OCI-LY7 (cell line): ENCODE data around the gene ENOX1.
"Not testable (repeated sequence)": the region's sequence is repeated elsewhere in the genome, so short reads cannot be mapped to it uniquely, and the experiment has no call there.

Source experiments
- EZH2phosphoT487 ChIP-seq: fragments of 200-600 bp; sonication (generic); IDR thresholded peaks from 2 replicates; pipeline ENCODE4 v1.6.1; 2018; ENCODE audit warnings: low read depth, borderline replicate concordance, mild to moderate bottlenecking, mixed run types, antibody characterized with exemption, low read length, moderate library complexity, mixed read lengths
- TF ChIP-seq, protein P1 (sequence below): fragments of 200-600 bp; sonication (generic); conservative IDR thresholded peaks from 2 replicates; pipeline ENCODE4 v1.5.1; 2014; ENCODE audit warnings: mild to moderate bottlenecking, antibody characterized with exemption, low read length, moderate library complexity, mixed read lengths

DNA sequence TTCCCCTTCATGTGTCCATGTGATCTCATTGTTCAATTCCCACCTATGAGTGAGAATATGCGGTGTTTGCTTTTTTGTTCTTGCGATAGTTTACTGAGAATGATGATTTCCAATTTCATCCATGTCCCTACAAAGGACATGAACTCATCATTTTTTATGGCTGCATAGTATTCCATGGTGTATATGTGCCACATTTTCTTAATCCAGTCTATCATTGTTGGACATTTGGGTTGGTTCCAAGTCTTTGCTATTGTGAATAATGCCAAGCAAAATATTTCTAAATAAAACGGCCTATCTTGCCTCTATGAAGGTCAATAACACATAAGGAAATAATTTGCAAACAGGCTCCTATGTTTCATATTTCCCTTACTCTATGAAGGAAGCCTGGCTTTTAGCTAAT lies 435.2 kb downstream of the ENOX1 start:
- TF ChIP-seq, protein P1, sequence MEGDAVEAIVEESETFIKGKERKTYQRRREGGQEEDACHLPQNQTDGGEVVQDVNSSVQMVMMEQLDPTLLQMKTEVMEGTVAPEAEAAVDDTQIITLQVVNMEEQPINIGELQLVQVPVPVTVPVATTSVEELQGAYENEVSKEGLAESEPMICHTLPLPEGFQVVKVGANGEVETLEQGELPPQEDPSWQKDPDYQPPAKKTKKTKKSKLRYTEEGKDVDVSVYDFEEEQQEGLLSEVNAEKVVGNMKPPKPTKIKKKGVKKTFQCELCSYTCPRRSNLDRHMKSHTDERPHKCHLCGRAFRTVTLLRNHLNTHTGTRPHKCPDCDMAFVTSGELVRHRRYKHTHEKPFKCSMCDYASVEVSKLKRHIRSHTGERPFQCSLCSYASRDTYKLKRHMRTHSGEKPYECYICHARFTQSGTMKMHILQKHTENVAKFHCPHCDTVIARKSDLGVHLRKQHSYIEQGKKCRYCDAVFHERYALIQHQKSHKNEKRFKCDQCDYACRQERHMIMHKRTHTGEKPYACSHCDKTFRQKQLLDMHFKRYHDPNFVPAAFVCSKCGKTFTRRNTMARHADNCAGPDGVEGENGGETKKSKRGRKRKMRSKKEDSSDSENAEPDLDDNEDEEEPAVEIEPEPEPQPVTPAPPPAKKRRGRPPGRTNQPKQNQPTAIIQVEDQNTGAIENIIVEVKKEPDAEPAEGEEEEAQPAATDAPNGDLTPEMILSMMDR, result not testable (repeated sequence)
- not testable (repeated sequence) for TF ChIP-seq EZH2phosphoT487
